ENCODE results near the gene UNC13D.
"Not testable (repeated sequence)": the region's sequence is repeated elsewhere in the genome, so short reads cannot be mapped to it uniquely, and the experiment has no call there.

Gene UNC13D

DNA sequence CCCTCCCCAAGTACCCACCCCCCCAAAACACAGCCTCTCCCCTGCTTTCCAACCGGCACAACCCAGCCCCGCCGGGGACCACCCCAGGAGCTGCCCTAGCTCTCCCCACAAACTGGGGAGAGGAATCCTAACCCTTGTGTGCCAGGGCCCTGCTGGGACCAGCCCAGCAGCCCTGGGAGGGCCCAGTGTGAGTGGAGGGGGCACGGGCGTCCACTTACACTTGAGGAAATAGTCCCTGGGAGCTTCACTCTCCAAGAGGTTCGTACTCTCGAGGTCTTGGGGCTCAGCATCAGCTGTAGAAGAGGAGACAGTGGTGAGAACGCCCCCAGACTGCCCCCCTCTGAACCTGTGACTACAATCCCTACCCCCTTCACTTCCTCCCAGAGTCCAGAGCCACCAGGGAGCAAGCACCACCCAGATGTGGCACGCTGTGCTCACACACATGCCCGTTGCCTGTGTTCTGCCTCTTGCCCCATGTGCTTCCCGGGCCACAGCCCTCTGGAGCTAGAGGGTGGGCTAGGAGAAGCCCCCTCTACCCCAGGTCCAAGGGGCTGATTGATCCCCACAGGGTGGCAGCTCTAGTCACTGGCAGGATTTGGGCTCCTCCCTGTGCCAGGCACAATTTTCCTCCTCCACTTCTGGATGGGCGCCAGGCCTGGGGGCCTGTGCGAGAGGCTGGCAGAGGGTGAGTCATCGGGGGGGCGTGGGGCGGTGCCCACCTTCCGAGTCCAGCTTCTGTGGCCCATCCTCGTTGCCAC lies 31.2 kb upstream of the UNC13D start:
- Mint-ChIP-seq H3K27ac (no peak overlapping the region), H3K27me3 (ENCODE audit: low read depth) (peaks cover 32% of the 10 kb centered on the region), H3K36me3 (ENCODE audit: low read depth) (no peaks in the 10 kb centered on the region), H3K9me3 (no peaks in the 10 kb centered on the region), H3K4me1 (peaks cover 28% of the 10 kb centered on the region), H3K4me3 (no peak overlapping the region)
- TF ChIP-seq, protein P1, sequence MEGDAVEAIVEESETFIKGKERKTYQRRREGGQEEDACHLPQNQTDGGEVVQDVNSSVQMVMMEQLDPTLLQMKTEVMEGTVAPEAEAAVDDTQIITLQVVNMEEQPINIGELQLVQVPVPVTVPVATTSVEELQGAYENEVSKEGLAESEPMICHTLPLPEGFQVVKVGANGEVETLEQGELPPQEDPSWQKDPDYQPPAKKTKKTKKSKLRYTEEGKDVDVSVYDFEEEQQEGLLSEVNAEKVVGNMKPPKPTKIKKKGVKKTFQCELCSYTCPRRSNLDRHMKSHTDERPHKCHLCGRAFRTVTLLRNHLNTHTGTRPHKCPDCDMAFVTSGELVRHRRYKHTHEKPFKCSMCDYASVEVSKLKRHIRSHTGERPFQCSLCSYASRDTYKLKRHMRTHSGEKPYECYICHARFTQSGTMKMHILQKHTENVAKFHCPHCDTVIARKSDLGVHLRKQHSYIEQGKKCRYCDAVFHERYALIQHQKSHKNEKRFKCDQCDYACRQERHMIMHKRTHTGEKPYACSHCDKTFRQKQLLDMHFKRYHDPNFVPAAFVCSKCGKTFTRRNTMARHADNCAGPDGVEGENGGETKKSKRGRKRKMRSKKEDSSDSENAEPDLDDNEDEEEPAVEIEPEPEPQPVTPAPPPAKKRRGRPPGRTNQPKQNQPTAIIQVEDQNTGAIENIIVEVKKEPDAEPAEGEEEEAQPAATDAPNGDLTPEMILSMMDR (IDR thresholded peaks at IDR 0.05; ENCODE audit: unreplicated experiment in 3 of 3): no peak

DNA sequence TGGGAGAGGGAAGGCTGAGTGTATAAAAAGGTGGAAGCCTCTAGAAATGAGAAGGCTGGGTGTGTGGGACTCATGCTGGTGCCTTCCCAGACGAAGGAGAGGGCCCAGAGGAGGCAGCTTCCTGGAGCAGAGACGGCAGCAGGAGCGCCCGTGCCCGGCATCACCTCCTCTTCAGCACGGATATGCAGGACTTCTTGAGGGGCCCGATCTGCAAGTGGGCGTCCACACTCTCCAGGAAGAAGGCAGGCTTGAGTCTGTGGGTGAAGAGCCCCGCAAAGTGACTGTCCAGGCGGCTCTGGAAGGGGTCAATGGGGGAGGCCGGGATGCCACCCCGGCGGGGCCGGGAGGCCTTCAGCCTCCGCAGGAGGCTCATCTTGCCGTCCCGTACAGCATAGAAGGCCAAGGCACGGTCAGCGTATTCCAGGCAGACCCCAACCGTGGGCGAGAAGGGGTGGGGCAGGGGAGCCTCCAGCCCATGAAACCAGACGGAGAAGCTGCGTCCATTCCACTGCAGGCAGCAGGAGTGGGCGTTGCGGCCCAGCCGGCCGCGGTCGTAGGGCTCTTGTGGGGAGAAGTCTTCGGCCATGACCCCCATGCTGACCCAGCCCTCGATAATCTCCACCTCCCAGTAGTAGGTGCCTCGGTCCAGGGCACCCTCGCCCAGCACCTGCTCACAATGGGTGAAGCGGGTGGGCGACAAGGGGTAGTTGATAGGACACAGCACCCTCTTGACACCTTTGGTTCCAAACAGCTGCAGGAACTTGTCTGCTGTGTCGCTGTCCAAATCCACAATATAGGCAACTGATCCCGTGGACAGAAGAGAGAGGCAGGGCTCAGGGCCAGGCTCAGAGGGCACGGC lies 30.3 kb upstream of the UNC13D start:
- peaks cover 32% of the 10 kb centered on the region for H3K4me1 Mint-ChIP-seq
- H3K9me3 Mint-ChIP-seq: no peaks in the 10 kb centered on the region

DNA sequence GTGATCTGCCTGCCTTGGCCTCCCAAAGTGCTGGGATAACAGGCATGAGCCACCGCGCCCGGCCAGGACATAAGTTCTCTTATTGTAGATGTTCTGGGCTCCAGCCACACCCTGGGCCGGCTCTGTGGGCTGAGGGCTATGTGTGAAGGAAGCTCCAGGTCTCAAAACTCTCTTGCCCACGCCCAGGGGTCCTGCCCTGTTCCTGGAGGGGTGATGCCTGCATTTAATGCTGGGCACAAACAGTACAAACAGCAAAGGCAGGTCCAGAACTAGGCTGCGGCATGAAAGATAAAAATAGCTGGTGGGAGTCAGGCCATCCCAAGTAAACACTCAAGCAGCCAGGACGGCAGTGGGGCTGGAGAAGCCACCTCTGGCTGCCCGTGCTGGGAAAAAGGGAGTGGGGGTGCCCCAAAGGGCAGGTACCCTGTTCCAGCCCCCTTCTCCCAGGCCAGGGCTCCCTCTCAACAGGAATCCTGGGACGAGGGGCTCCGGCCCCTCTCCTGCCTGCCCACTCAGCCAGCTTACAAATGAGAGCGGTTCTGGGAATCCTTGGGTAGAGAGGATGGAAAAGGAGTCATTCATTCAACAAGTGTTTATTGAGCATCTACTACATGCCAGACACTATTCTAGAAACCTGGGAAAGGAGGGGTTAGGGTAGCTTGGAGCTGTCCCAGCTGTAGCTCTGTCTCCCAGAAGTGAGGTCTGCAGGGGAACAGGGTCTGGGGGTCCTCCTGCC lies 29.6 kb upstream of the UNC13D start:
- Mint-ChIP-seq H3K9me3 (no peaks in the 10 kb centered on the region), H3K4me3 (peak overlapping the region in 1 of 3 experiments; percentile 42), H3K27ac (no peak overlapping the region), H3K27me3 (ENCODE audit: low read depth) (peaks cover 18% of the 10 kb centered on the region), H3K4me1 (peaks cover 39% of the 10 kb centered on the region), H3K36me3 (ENCODE audit: low read depth) (no peaks in the 10 kb centered on the region)
- TF ChIP-seq, protein P1 (IDR thresholded peaks at IDR 0.05; ENCODE audit: unreplicated experiment in 3 of 3): no peak

More for the DNA sequence above, 30.3 kb upstream of the UNC13D start:
- Mint-ChIP-seq H3K36me3 (ENCODE audit: low read depth) (no peaks in the 10 kb centered on the region), H3K27ac (no peak overlapping the region), H3K4me3 (peak overlapping the region in 1 of 3 experiments; percentile 42), H3K27me3 (ENCODE audit: low read depth) (peaks cover 25% of the 10 kb centered on the region)
- TF ChIP-seq, protein P1 (IDR thresholded peaks at IDR 0.05; ENCODE audit: unreplicated experiment in 3 of 3): no peak

DNA sequence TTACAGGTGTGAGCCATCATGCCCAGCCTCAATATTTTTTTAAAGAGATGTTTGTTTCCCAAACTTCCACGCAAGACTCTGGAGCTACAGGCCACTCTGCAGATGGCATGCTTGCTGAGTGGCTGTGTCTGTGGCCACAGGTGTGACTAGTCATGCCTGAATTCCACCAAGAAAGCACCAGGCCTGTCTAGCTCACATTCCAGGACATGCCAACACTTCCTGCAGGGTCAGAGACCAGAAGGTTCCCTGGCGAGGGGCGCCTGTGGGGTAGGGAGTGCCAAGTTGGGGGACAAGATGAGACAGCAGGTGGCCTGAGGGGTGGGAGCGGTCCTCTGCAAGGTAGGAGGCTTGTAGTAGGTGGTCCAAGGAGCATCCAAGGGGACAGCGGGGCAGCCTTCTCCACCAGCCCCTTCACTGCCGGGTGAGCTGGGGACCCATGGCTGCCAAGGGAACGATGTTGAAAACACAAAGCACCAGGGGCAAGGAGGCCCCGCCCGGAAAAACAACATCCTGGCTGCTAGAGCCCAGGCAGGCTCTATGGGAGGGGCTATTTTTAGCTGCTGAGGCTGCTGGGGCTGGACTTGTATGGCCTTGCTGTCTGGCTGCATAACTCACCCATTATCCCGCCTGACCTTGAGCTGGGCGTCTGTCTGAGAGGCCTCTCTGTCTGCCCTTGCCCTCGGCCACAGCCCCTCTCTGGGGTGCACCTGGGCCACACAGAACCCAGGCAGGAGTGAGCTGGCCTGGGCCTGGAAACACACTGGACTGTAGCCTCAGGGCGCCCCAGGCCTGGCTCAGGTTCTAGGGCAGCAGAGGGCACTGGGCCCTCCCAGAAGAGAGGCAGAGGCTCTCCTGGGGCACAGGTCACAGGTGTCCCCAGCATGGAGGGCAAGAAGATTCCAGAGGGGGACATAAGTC lies 28.5 kb upstream of the UNC13D start:
- H3K9me3 Mint-ChIP-seq: no peaks in the 10 kb centered on the region
- peak overlapping the region; percentile 33 to 49 (median 33) for H3K27ac Mint-ChIP-seq
- peaks cover 16% of the 10 kb centered on the region for H3K27me3 Mint-ChIP-seq (ENCODE audit: low read depth)
- H3K36me3 Mint-ChIP-seq (ENCODE audit: low read depth): no peaks in the 10 kb centered on the region
- peaks cover 38% of the 10 kb centered on the region for H3K4me1 Mint-ChIP-seq
- TF ChIP-seq, protein P1 (IDR thresholded peaks at IDR 0.05; ENCODE audit: unreplicated experiment in 3 of 3): no peak
- H3K4me3 Mint-ChIP-seq: no peak overlapping the region

DNA sequence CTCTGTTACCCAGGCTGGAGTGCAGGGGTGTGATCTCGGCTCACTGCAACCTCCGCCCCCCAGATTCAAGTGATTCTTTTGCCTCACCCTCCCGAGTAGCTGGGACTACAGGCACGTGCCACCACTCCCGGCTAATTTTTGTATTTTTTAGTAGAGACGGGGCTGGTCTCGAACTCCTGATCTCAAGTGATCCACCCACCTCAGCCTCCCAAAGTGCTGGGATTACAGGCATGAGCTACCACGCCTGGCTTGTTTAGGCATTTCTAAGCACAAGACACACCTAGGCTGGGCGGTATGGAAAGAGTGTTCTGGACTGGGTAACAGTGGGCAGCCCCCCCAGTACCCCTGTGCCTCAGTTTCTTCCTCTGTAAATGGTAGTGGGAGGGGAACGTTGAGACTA lies 26.0 kb upstream of the UNC13D start:
- H3K27ac Mint-ChIP-seq: peak overlapping the region in 2 of 3 experiments; percentile 85 to 87
- not testable (repeated sequence) for H3K4me3 Mint-ChIP-seq; H3K9me3 Mint-ChIP-seq; H3K36me3 Mint-ChIP-seq (ENCODE audit: low read depth); H3K27me3 Mint-ChIP-seq (ENCODE audit: low read depth)
- H3K4me1 Mint-ChIP-seq: peaks cover 29% of the 10 kb centered on the region

Data from nephron (organoid).